Endodermal cell (in vitro differentiated cells): Measurements from ENCODE around the gene SMG7. TPM values are rescaled to one million over a fixed set of nuclear protein-coding genes. Genes with fewer than 3 reads are reported as not detected.

ENCODE experiments used
- DNase-seq: peaks from one replicate; pipeline ENCODE4 v3.0.0-alpha.2; 2017
- H3K27ac ChIP-seq: 2 replicates; pipeline ENCODE4 v1.5.1; 2013; ENCODE audit warnings: mild to moderate bottlenecking, low read depth, low read length, moderate library complexity
- H3K27me3 ChIP-seq: 2 replicates; pipeline ENCODE4 v1.6.1; 2013; ENCODE audit warnings: mild to moderate bottlenecking, low read length, moderate library complexity; ENCODE audit not compliant: insufficient read depth, control insufficient read depth, poor library complexity, severe bottlenecking
- H3K36me3 ChIP-seq: 2 replicates; pipeline ENCODE4 v1.7.0; 2013; ENCODE audit warnings: mild to moderate bottlenecking, low read length, moderate library complexity; ENCODE audit not compliant: control insufficient read depth, insufficient read depth
- H3K4me1 ChIP-seq: one replicate; pipeline ENCODE4 v1.7.0; 2013; ENCODE audit warnings: low read length; ENCODE audit not compliant: control insufficient read depth, insufficient read depth
- H3K4me3 ChIP-seq: 2 replicates; pipeline ENCODE4 v1.5.1; 2013; ENCODE audit warnings: mild to moderate bottlenecking, low read length, moderate library complexity
- H3K9ac ChIP-seq: 2 replicates; pipeline ENCODE4 v1.6.1; 2013; ENCODE audit warnings: mild to moderate bottlenecking, low read length, moderate library complexity; ENCODE audit not compliant: poor library complexity, severe bottlenecking; ENCODE audit errors: extremely low read depth
- H3K9me3 ChIP-seq: 2 replicates; pipeline ENCODE4 v1.6.1; 2013; ENCODE audit warnings: mild to moderate bottlenecking, low read length, moderate library complexity; ENCODE audit not compliant: control insufficient read depth
- H3K27ac Mint-ChIP-seq: 2 replicates; pipeline ENCODE4 v1.8.0; 2020; ENCODE audit warnings: mixed read lengths
- H3K27me3 Mint-ChIP-seq: 2 replicates; pipeline ENCODE4 v1.8.0; 2021; ENCODE audit warnings: mild to moderate bottlenecking, mixed read lengths; ENCODE audit not compliant: insufficient read depth
- H3K36me3 Mint-ChIP-seq: 2 replicates; pipeline ENCODE4 v1.8.0; 2020; ENCODE audit warnings: low read depth, mixed read lengths
- H3K4me1 Mint-ChIP-seq: 2 replicates; pipeline ENCODE4 v1.8.0; 2020; ENCODE audit warnings: mixed read lengths
- H3K4me3 Mint-ChIP-seq: 2 replicates; pipeline ENCODE4 v1.8.0; 2020; ENCODE audit warnings: mild to moderate bottlenecking, moderate library complexity, mixed read lengths
- H3K9me3 Mint-ChIP-seq: 2 replicates; pipeline ENCODE4 v1.8.0; 2020; ENCODE audit warnings: mild to moderate bottlenecking, mixed read lengths
- CTCF ChIP-seq: fragments of 200-600 bp; sonication (generic); conservative IDR thresholded peaks from 2 replicates; pipeline ENCODE4 v1.5.0; 2021; ENCODE audit warnings: antibody characterized with exemption, mild to moderate bottlenecking
- WGBS, 2 experiments: methylation state at CpG; one replicate each; pipeline versions ENCODE4 v1.1.5 to v1.1.7; 2013; ENCODE audit warnings: missing lambda C conversion rate in 2 of 2, mixed read lengths in 1 of 2; ENCODE audit not compliant: insufficient coverage in 1 of 2, insufficient read length in 1 of 2; 5-methylcytosine and 5-hydroxymethylcytosine counted together
- total RNA-seq, 2 donors: library from RNA; stranded (reverse); fragmentation: NEBNext Ultra II Directional in 1 of 2; extraction: Animal tissue kit (Norgen Biotek cat#: 25700) in 1 of 2; gene quantifications; 2 replicates in 1 of 2; 3 replicates in 1 of 2; pipeline ENCODE4 v1.2.1, GENCODE V29; 2021

Gene SMG7
- total RNA-seq, 2 donors from 2014 or later, result 60.5 to 75.9 TPM

GRCh38 chr1:183568176-183569021 is 96.1 kb downstream of the SMG7 start:
- H3K4me3 ChIP-seq, result no peak overlapping the region
- Mint-ChIP-seq H3K9me3 (no peaks in the 10 kb centered on the region), H3K4me3 (no peak overlapping the region), H3K4me1 (peaks cover 5% of the 10 kb centered on the region), H3K36me3 (no peaks in the 10 kb centered on the region), H3K27ac (no peak overlapping the region), H3K27me3 (no peaks in the 10 kb centered on the region)
- H3K27me3 ChIP-seq, result no peaks in the 10 kb centered on the region
- no peak overlapping the region for H3K9ac ChIP-seq
- TF ChIP-seq CTCF, result no peak
- H3K27ac ChIP-seq, result no peak overlapping the region
- 91 to 97% methylated on average over 7 to 12 of the region's 12 CpGs for WGBS, 2 experiments
- peak; percentile 44 for DNase-seq
- H3K36me3 ChIP-seq, result no peaks in the 10 kb centered on the region
- no peaks in the 10 kb centered on the region for H3K4me1 ChIP-seq
- no peaks in the 10 kb centered on the region for H3K9me3 ChIP-seq

GRCh38 chr1:183569141-183569540 is 96.8 kb downstream of the SMG7 start:
- TF ChIP-seq CTCF, result no peak
- H3K4me3 Mint-ChIP-seq, result no peak overlapping the region
- H3K4me1 ChIP-seq, result no peaks in the 10 kb centered on the region
- no peaks in the 10 kb centered on the region for H3K36me3 ChIP-seq
- no peak overlapping the region for H3K27ac ChIP-seq
- no peak overlapping the region for H3K27ac Mint-ChIP-seq
- no peaks in the 10 kb centered on the region for H3K9me3 ChIP-seq
- H3K4me3 ChIP-seq, result no peak overlapping the region
- peak; percentile 32 for DNase-seq
- 91% methylated on average over 4 of the region's 4 CpGs for WGBS, 2 experiments
- H3K9ac ChIP-seq, result no peak overlapping the region
- peaks cover 5% of the 10 kb centered on the region for H3K4me1 Mint-ChIP-seq
- no peaks in the 10 kb centered on the region for H3K27me3 Mint-ChIP-seq
- no peaks in the 10 kb centered on the region for H3K36me3 Mint-ChIP-seq
- no peaks in the 10 kb centered on the region for H3K9me3 Mint-ChIP-seq
- no peaks in the 10 kb centered on the region for H3K27me3 ChIP-seq

- no peaks in the 10 kb centered on the region for H3K36me3 Mint-ChIP-seq
- no peaks in the 10 kb centered on the region for H3K36me3 ChIP-seq
- no peaks in the 10 kb centered on the region for H3K27me3 ChIP-seq
- H3K4me3 ChIP-seq, result no peak overlapping the region
- TF ChIP-seq CTCF, result no peak
- peak; percentile 38 for DNase-seq
- H3K4me1 ChIP-seq, result no peaks in the 10 kb centered on the region
- WGBS, 2 experiments, result 83 to 90% methylated on average over 3 of the region's 3 CpGs
- no peak overlapping the region for H3K27ac ChIP-seq
- H3K9me3 Mint-ChIP-seq, result no peaks in the 10 kb centered on the region
- H3K27ac Mint-ChIP-seq, result no peak overlapping the region
- H3K27me3 Mint-ChIP-seq, result no peaks in the 10 kb centered on the region
- peaks cover 5% of the 10 kb centered on the region for H3K4me1 Mint-ChIP-seq
- H3K9me3 ChIP-seq, result no peaks in the 10 kb centered on the region
- H3K4me3 Mint-ChIP-seq, result no peak overlapping the region
- no peak overlapping the region for H3K9ac ChIP-seq
These were observed 97.5 kb downstream of the SMG7 start for GRCh38 chr1:183569801-183570200.
